ENCODE data around the gene IL17RB. TPM values are rescaled to one million over a fixed set of nuclear protein-coding genes. Genes with fewer than 3 reads are reported as not detected.

IL17RB gene
- total RNA-seq, 4 donors from 2014 or later = 0.71 to 2.5 (median 1.6) TPM

DNA sequence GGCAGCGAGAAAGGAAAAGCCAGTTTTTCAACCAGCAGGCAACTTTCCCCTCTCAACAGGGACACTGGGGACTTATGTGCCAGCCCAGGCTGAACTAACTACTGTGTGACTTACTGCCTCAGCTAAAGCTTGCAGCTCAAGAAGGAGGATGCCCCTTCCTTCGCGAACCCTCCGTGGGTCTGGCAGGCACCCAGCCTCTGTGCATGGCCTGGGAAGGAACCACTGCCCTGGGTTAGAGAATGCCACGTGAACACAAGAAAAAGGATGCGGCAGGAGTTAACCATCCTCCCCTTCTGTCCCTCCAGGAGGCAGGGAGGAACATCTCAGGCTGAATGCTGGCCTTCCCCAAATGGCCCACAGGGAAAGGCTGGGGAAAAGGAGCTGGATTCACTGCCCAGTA is 29.2 kb upstream of the IL17RB start:
- no peaks in the 10 kb centered on the region for H3K9me3 ChIP-seq
- peaks cover 7 to 8% of the 10 kb centered on the region in 2 donors for H3K4me1 ChIP-seq
- H3K27me3 ChIP-seq = no peaks in the 10 kb centered on the region
- intact Hi-C loops (cut with DNase I) = no loop called here
- H3K27ac ChIP-seq = no peak overlapping the region
- WGBS, 2 donors = 88 to 95% methylated on average over 6 of the region's 6 CpGs
- no peaks in the 10 kb centered on the region for H3K36me3 ChIP-seq
- TF ChIP-seq, protein P1, sequence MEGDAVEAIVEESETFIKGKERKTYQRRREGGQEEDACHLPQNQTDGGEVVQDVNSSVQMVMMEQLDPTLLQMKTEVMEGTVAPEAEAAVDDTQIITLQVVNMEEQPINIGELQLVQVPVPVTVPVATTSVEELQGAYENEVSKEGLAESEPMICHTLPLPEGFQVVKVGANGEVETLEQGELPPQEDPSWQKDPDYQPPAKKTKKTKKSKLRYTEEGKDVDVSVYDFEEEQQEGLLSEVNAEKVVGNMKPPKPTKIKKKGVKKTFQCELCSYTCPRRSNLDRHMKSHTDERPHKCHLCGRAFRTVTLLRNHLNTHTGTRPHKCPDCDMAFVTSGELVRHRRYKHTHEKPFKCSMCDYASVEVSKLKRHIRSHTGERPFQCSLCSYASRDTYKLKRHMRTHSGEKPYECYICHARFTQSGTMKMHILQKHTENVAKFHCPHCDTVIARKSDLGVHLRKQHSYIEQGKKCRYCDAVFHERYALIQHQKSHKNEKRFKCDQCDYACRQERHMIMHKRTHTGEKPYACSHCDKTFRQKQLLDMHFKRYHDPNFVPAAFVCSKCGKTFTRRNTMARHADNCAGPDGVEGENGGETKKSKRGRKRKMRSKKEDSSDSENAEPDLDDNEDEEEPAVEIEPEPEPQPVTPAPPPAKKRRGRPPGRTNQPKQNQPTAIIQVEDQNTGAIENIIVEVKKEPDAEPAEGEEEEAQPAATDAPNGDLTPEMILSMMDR (IDR thresholded peaks at IDR 0.05) = no peak
- TF ChIP-seq POLR2A (IDR thresholded peaks at IDR 0.05) = no peak
- H3K4me3 ChIP-seq (replicated peaks in 1 of 3) = no peak overlapping the region
- no peak for DNase-seq

DNA sequence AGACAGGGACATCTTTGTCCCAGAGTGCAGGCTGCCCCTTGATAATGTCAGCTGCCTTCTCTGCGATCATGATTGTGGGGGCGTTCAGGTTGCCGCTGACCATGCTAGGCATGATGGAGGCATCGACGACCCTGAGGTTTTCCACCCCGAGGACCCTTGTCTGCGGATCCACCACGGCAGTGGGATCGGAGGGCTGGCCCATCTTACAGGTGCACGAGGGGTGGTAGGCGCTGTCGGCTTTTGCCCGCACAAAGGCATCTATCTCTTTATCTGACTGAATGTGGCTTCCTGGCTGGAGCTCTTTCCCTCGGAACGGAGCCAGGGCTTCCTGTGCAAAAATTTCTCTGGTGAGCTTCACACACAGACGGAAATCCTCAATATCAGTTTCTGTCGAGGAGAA is 28.6 kb upstream of the IL17RB start:
- Histone ChIP-seq H3K4me3 (replicated peaks in 1 of 3) (no peak overlapping the region), H3K9me3 (no peaks in the 10 kb centered on the region), H3K36me3 (no peaks in the 10 kb centered on the region), H3K27me3 (no peaks in the 10 kb centered on the region), H3K4me1 (peaks cover 7 to 8% of the 10 kb centered on the region in 2 donors), H3K27ac (no peak overlapping the region)
- 85 to 93% methylated on average over 11 to 17 of the region's 17 CpGs for WGBS, 2 donors
- no peak for DNase-seq
- no peak for TF ChIP-seq POLR2A (IDR thresholded peaks at IDR 0.05)
- TF ChIP-seq, protein P1 (IDR thresholded peaks at IDR 0.05) = no peak
- intact Hi-C loops (cut with DNase I) = no loop called here

DNA sequence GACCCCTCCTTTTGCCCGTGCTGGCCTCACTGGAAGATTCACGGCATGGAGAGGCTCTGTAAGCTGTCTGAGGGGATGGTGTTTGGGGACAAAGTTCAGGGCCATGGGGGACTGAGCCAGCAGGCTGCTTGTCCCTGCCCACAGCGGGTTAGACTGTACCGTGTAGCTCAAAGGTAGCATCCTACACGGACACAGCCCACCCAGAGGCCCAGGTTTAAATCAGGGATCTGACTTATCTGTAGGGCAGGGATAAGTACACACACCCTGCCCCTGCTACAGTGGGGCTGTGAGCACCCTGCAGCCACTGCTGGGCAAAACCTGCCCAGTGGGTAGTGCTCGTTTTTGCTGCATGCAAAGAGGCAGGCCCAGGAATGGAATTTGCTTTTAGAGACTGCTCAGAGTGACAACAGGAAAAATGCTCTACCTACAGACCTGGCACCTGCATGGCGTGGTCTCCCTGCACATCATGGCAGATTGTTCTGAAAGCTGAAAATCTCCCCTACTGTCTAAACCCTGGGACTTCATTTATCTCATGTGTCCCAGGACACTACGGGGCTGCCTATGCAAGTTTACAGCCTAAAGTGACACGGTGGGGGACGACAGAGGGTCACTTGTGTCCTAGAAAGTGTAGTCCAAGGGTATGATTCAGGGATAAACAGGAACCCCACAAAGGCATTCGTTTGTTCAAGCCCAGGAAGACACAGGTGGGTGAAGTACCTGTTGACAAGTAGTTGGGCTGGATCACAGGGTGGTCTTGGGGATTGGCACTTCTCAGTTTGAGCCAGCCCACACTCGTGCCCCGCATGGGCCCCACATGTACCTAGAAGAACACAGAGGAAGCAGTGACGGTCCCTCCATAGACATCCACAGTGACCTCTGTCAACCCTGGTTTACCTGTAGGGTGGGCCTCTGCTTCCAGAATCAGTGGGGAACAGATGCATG is 27.9 kb upstream of the IL17RB start:
- 91 to 95% methylated on average over 10 to 12 of the region's 14 CpGs for WGBS, 2 donors
- no peak overlapping the region for H3K27ac ChIP-seq
- peaks cover 7 to 8% of the 10 kb centered on the region in 2 donors for H3K4me1 ChIP-seq
- no peak for DNase-seq
- no peaks in the 10 kb centered on the region for H3K36me3 ChIP-seq
- TF ChIP-seq, protein P1 (IDR thresholded peaks at IDR 0.05) = no peak
- TF ChIP-seq POLR2A (IDR thresholded peaks at IDR 0.05) = no peak
- H3K27me3 ChIP-seq = no peaks in the 10 kb centered on the region
- H3K9me3 ChIP-seq = no peaks in the 10 kb centered on the region
- intact Hi-C loops (cut with DNase I) = no loop called here
- no peak overlapping the region for H3K4me3 ChIP-seq (replicated peaks in 1 of 3)

DNA sequence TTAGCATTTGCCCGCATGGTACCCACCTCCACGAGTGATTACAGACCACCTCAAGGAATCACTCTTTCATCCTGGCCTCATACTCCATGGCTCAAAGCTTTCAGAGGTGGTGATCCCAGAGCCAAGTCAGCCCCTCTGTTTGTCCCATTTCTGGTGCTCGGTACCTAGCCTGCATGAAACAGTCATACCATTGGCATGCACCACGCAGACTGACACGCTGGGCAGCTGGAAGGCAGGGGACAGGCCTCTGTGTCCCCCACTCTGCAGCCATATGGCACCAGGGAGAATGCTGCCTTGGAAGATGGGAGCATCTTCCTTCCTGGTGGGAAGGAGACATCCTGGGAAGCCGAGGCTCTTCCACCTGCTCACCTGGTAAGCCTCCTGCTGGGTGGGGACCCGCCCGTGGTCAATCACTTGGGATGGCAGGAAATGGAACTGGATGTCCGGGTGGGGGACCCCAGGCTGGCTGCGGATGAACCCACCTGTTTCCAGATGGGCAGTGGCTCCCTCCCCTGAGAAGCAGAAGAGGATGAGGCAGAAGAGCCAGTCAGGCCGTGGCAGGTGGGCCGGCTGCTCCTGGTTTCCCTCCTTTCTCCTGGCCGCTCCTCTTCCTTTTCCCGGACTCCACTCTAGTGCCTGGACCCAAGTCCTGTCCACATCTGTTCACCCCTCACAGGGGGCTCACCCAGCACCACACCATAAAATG is 27.1 kb upstream of the IL17RB start:
- no peaks in the 10 kb centered on the region for H3K36me3 ChIP-seq
- WGBS, 2 donors = 94 to 99% methylated on average over 11 to 14 of the region's 14 CpGs
- no peaks in the 10 kb centered on the region for H3K27me3 ChIP-seq
- no peak overlapping the region for H3K27ac ChIP-seq
- H3K9me3 ChIP-seq = no peaks in the 10 kb centered on the region
- intact Hi-C loops (cut with DNase I) = no loop called here
- DNase-seq = no peak
- no peak overlapping the region for H3K4me3 ChIP-seq (replicated peaks in 1 of 3)
- peaks cover 1% of the 10 kb centered on the region in 2 donors for H3K4me1 ChIP-seq
- TF ChIP-seq, protein P1 (IDR thresholded peaks at IDR 0.05) = no peak
- no peak for TF ChIP-seq POLR2A (IDR thresholded peaks at IDR 0.05)

DNA sequence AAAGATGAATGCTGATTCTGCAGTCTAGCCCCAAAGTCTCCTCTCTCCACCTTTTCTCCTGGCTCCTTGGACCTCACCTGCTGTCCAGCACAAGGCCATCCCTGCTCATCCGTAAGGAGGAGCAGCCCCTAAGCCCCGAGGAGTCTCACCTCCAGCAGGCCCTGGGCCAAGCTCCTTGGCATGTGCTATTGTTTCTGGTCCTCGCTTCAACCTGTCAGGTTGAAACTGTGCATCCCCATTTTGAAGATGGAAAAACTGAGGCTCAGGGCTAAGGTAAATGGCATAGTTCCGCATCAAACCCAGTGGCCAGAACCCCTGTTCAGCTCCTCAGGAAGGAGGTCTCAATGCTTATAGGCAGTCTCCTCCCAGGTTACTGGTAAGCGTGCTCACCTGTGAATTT is 26.3 kb upstream of the IL17RB start:
- 95 to 99% methylated on average over 4 to 5 of the region's 5 CpGs for WGBS, 2 donors
- Histone ChIP-seq H3K9me3 (no peaks in the 10 kb centered on the region), H3K4me1 (no peaks in the 10 kb centered on the region), H3K27ac (no peak overlapping the region), H3K36me3 (no peaks in the 10 kb centered on the region), H3K27me3 (no peaks in the 10 kb centered on the region), H3K4me3 (replicated peaks in 1 of 3) (no peak overlapping the region)
- intact Hi-C loops (cut with DNase I) = no loop called here
- TF ChIP-seq, protein P1 (IDR thresholded peaks at IDR 0.05) = no peak
- no peak for TF ChIP-seq POLR2A (IDR thresholded peaks at IDR 0.05)
- DNase-seq = no peak
